ENCODE data around the gene SEC14L3.

SEC14L3 gene

DNA sequence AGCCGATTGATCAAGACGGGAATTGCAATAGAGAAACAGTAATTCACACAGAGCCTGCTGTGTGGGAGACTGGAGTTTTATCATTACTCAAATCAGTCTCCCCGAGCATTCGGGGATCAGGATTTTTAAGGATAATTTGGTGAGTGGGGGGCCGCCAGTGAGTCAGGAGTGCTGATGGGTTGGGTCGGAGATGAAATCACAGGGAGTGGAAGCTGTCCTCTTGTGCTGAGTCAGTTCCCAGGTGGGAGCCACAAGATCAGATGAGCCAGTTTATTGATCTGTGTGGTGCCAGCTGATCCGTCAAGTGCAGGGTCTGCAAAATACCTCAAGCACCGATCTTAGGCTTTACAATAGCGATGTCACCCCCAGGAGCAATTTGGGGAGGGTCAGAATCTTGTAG lies 30.7 kb downstream of the SEC14L3 start:
- DNase-seq, result no peak

- no peak for DNase-seq
Measured at GRCh38 chr22:30439836-30440235, 32.0 kb downstream of the SEC14L3 start.

- no peak for DNase-seq
Measured at GRCh38 chr22:30439226-30439625, 32.6 kb downstream of the SEC14L3 start.

GRCh38 chr22:30438559-30438958 lies 33.3 kb downstream of the SEC14L3 start:
- no peak for DNase-seq

DNA sequence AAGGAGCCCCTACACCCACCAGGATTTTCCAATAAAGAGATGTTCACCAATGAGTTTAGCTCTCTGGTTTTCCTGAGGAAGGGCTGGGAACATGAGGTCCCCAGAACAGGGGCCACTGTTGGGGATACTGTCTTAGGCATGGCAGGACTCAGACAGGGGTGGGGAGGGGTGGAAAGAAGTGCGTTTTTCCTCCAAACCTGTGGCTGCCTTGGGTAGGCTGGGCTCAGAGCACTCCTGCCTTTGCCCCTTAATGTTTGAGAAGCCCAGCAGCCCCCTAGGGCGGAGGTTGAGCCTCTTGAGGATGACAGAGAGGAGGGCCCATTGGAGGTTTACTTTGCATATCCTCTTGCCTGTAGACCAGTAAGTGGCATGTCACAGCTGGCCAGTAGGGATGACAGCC lies 35.6 kb downstream of the SEC14L3 start:
- no peak for DNase-seq

GRCh38 chr22:30435674-30436126 lies 36.1 kb downstream of the SEC14L3 start:
- DNase-seq, result peak; percentile 90

- no peak for DNase-seq
Measured at GRCh38 chr22:30434843-30435242, 37.0 kb downstream of the SEC14L3 start.

- no peak for DNase-seq
Measured at GRCh38 chr22:30433773-30434172, 38.0 kb downstream of the SEC14L3 start.

- DNase-seq, result no peak
Measured at GRCh38 chr22:30433227-30433626, 38.6 kb downstream of the SEC14L3 start.

DNA sequence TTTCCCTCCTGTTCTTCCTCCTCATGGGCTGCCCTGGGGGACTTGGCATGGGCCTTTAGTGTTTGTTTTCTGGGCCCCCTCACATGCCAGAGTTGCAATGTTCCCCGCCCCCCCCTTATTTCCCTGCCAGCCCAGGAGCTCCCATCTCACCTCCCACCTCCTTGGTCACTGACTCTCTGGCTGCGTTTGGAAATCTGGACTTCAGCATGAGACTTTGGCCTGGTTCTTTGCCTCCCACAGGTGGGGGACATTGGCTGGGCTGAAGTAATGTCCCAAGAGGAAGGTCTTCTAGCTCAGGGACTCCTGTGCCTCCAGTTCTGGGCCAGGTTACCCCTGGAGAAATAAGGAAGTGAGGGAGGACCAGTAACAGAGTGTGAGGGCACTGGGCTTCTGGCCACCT lies 39.3 kb downstream of the SEC14L3 start:
- DNase-seq, result no peak

DNA sequence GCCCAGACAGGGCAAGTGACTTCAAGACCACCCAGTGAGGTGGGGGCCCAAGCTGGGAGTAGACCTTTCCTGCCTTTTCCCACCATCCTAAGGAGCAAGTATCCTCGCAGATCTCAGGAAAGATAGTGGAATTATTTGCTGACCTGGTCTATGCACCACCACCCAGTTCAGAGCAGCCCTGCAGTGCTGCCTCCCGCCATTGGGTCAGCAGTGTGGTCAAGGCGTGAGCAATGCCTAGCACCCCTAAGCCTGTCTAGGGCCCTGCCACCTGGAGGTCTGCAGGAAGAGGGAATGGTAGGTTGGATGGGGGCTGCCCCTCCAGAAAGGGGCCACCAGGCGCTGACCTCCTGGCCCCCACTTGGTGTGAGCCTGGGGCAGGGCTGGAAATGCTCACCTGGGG lies 39.7 kb downstream of the SEC14L3 start:
- no peak for DNase-seq

GRCh38 chr22:30430933-30431332 lies 40.9 kb downstream of the SEC14L3 start:
- DNase-seq, result no peak

GRCh38 chr22:30429887-30430286 lies 41.9 kb downstream of the SEC14L3 start:
- no peak for DNase-seq

GRCh38 chr22:30427871-30428270 lies 43.9 kb downstream of the SEC14L3 start:
- DNase-seq, result no peak

- DNase-seq, result peak; percentile 83
Measured at GRCh38 chr22:30426388-30427353, 45.1 kb downstream of the SEC14L3 start.

DNA sequence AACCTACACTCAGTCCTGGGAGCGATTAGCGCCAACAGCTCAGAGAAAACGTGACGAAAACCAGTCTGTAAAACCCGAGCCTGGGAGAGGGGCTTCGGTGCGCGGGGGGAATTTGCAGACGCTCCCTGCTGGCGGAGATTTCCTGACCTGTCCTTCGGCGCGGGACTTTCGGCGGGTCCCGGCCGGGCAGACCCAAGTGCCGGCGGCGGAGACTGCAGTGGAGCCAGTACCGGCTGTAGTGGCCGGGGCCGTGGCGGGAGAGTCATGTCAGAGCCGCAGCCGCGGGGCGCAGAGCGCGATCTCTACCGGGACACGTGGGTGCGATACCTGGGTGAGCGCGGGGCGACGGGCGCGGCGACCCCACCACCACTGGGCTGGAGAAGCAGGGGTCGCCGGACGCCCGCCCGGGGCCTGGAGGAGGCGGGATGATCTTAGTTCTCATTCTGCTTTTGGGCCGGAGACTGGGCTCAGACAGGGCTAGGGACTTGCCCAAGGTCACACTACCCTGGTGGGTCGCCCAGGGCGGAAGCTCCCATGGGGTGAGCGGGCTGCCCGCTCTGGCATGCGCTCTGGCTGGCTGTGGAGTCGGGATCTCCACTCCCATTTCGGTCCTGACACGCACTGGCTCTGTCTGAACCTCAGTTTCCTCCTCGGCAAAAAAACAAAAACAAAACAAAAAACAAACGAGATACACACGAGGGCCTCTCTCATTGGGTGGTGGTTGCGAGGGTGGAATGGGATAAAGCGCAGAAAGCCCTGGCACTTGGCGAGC lies 46.0 kb downstream of the SEC14L3 start, which contains the start of gene MTFP1:
Gene MTFP1 (plus strand): TSS at position 153 of the 772 bp plus-strand sequence. CDS start 112 bp downstream, at position 265.
- peak; percentile 53 for DNase-seq

- DNase-seq, result no peak
Measured at GRCh38 chr22:30425327-30425615, 46.5 kb downstream of the SEC14L3 start.

DNA sequence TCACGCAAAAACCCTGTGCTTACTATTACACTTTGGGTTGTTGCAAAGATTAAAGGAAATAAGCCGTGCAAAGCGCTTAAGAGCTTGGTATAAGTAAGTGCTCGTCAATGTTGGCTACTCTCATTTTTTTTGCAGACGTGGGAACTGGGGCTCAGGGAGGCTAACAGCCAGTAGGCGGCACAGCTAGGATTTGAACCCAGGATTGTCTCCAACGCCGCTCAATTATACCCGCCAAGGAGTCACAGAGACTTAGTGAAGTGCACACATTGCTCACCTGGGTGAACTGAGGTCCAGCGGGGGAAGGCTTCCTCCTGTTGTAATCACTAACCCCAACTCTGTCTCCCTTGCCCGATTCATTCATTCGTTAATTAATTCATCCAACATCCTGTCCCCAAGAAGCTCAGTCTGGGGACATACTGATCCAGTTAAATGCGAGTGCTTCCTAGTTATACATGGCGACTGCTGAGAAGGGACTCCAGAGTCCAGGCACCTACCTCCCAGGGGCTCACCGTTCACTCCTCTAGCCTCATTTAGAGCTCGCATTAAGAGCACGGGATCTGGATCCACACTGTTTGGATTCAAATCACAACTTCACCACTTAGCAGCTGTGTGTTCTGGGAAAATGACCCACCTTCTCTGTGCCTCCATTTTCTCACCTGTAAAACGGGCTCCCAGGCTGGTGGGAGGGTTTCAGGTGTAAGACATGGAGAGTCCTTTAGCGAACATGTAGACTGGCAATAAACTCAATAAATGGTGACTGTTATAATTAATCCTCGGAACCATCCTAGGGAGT lies 47.1 kb downstream of the SEC14L3 start:
- no peak for DNase-seq

- peak; percentile 99 for DNase-seq
Measured at GRCh38 chr22:30423959-30424533, 47.8 kb downstream of the SEC14L3 start.

DNA sequence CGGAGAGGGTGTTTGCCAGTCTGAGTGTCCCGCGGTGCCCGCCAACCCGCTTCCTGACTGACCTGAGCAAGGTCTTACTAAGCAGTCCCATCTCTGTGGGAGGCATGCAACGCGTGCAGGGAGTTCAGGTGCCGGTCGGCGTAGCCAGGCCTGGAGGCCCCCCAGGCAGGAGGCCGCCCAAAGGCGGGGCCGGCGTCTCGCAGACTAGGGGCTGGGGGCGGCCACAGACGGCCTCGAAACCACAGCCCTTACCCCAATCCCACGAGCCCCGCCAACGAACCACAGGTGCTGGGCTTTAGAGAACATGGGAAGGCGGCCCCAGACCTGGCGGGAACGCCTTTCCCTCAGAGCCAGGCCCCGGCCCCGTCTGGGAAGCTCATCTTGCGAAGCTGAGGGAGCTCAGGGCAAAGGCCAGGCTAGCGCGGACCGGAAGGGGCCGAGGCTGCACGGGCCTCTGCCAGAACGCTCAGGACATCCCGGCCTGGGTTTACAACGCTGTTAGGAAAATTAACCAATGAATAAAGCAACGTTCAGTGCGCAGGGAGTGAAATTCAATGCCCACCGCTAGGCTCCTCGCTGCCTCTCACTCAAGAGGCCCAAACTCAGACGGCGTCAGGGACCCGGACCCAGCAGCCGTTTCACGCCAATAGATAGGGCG lies 48.4 kb downstream of the SEC14L3 start:
- DNase-seq, result no peak

DNA sequence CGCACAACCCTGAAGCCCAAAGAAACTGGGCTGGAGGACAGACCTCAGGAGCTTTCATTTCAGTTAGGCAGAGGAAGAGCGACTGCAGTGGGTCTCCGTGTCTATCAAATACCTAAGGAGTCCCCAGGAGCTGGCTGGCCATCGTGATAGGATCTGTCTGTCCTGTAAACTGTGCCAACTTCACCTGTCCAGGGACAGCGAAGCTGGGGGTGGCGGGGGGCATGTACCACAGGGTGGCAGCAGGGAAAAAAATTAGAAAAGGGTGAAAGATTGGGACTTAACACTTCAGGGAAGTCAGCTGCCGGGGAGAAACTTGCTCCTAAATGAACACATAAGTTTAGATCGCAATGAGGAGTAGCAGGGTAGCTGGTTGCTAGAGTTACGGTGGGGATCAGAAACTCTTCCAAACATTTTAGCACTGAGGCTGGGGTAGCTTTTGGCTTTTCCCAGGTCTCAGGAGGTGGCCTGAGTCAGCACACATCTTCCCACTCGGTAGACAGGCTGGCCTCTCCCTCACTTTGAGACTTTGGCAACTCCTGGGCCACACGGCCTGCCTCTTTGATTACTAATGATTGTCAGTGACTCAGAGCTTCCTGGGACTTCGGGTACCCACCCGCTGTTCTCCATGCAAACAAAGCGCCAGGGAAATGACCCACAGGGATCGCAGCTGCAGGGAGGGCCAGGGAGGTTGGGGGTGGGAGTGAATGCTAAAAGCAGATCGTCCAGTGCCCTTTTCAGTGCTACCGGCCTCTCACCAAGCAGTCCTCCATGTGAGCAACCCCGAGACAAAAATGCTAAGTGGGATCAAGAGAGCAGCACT lies 49.1 kb downstream of the SEC14L3 start:
- no peak for DNase-seq

Measured in central memory CD4-positive, alpha-beta T cell (primary cell).